ENCODE data around the gene TRABD2B.

Gene TRABD2B

GRCh38 chr1:47808612-47809011 lies 188.6 kb downstream of the TRABD2B start:
- DNase-seq (ENCODE audit: low read depth in 2 of 3, low spot score in 2 of 3), result no peak

DNA sequence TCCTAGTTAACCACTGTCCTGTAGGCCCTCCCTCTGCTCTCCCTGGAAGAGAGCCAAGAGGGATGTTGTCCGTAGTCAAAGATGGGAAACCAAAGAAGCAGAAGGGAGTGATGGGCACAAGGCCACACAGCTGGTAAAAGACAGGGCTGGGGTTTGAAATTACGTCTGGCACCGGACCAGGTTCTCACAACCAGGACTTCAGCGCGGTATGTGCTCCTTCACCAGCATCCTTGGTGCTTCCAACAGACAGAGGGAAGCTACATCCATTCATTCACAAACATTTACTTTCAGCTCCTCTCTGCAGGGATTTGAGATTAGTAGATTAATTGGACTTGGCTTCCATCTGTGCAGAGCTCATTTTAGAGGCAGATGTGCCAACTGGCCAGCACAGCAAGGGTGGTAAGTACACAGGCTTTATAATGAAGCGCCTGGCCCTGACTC lies 191.2 kb downstream of the TRABD2B start:
- DNase-seq (ENCODE audit: low read depth in 2 of 3, low spot score in 2 of 3), result no peak

DNA sequence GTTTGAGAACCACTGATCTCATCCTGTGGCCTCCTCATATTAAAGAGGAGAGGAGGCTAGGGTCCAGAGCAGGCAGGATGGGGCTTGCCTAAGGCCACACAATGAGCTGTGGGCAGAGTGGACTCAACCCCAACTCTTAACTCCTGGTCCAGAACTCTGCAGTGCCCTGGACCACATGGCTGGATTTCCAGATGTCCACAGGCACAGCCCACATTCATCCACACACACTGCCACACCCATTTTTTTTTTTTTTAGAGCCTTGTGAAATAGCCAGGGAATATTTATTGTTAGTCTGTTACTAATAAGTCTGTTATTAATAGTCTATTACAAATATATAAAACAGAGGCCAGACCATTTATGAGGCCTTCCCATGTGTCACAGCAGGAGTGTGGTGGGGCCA lies 192.2 kb downstream of the TRABD2B start:
- DNase-seq (ENCODE audit: low read depth in 2 of 3, low spot score in 2 of 3), result no peak

GRCh38 chr1:47803815-47804501 lies 193.2 kb downstream of the TRABD2B start:
- no peak for DNase-seq (ENCODE audit: low read depth in 2 of 3, low spot score in 2 of 3)

GRCh38 chr1:47797575-47797974 lies 199.6 kb downstream of the TRABD2B start:
- DNase-seq (ENCODE audit: low read depth in 2 of 3, low spot score in 2 of 3), result no peak

DNA sequence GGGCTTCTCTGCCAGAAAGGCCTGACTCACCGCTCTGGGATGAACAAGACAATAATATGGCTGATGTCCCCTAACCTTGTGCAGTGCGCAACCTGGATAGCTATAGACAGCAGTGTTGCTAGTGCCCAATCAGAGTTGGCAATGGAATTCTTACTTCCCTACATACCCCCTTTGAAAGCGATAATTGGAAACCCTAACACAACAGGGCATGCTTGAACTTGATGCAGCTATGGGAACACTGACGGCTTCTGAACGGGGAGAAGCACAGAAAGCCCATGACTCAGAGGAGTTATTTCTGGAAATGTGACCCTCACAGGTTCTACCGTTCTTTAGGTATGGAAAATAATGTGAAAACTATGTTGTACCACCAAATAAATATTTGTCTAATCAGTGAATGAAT lies 200.6 kb downstream of the TRABD2B start:
- no peak for DNase-seq (ENCODE audit: low read depth in 2 of 3, low spot score in 2 of 3)

DNA sequence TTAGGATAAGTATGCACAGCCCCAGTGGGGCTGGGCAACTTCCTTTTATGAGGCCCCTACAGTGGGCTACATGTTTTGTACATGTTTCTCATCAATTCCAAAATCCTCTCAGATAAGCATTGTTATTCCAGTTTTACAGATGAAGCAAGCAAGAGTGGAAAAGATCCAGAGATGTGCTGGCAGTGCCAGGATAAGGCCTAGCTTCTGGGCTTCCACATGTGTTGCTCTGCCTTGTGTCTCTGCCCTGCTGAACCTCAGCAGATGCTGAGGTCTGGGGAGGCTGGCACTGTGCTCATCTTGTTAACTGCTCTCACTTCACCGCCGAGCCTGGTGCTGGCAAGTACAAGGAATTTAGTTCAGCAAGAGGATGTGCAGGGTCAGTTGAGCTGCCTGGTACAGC lies 202.1 kb downstream of the TRABD2B start:
- DNase-seq (ENCODE audit: low read depth in 2 of 3, low spot score in 2 of 3), result no peak

GRCh38 chr1:47794530-47794929 lies 202.7 kb downstream of the TRABD2B start:
- no peak for DNase-seq (ENCODE audit: low read depth in 2 of 3, low spot score in 2 of 3)

DNA sequence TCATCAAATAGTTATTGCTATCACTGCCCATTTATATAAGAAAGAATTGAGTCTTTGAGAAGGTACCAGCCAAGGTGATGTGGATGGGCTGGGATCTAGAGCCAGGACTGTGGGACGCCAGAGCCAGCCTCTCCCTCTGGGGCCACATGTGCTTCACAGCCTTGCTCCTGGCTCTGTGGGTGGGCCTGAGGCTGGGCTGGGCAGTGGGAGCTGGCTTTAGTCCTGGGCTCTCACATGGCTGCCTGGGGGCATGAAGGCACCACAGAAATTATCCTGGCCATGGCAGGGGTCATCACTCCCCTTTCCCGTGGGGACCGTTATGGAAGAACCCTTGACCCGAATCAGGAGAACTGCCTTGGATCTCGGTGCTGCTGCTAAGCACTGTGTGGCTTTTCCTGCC lies 203.1 kb downstream of the TRABD2B start:
- DNase-seq (ENCODE audit: low read depth in 2 of 3, low spot score in 2 of 3), result no peak

- no peak for DNase-seq (ENCODE audit: low read depth in 2 of 3, low spot score in 2 of 3)
Observed at GRCh38 chr1:47793563-47793962, 203.6 kb downstream of the TRABD2B start.

- no peak for DNase-seq (ENCODE audit: low read depth in 2 of 3, low spot score in 2 of 3)
Observed at GRCh38 chr1:47792779-47793178, 204.4 kb downstream of the TRABD2B start.

GRCh38 chr1:47791879-47792608 lies 205.1 kb downstream of the TRABD2B start:
- DNase-seq (ENCODE audit: low read depth in 2 of 3, low spot score in 2 of 3), result no peak

GRCh38 chr1:47788761-47789160 lies 208.4 kb downstream of the TRABD2B start:
- no peak for DNase-seq (ENCODE audit: low read depth in 2 of 3, low spot score in 2 of 3)

GRCh38 chr1:47787560-47787959 lies 209.6 kb downstream of the TRABD2B start:
- no peak for DNase-seq (ENCODE audit: low read depth in 2 of 3, low spot score in 2 of 3)

- DNase-seq (ENCODE audit: low read depth in 2 of 3, low spot score in 2 of 3), result no peak
Observed at GRCh38 chr1:47786316-47786715, 210.9 kb downstream of the TRABD2B start.

DNA sequence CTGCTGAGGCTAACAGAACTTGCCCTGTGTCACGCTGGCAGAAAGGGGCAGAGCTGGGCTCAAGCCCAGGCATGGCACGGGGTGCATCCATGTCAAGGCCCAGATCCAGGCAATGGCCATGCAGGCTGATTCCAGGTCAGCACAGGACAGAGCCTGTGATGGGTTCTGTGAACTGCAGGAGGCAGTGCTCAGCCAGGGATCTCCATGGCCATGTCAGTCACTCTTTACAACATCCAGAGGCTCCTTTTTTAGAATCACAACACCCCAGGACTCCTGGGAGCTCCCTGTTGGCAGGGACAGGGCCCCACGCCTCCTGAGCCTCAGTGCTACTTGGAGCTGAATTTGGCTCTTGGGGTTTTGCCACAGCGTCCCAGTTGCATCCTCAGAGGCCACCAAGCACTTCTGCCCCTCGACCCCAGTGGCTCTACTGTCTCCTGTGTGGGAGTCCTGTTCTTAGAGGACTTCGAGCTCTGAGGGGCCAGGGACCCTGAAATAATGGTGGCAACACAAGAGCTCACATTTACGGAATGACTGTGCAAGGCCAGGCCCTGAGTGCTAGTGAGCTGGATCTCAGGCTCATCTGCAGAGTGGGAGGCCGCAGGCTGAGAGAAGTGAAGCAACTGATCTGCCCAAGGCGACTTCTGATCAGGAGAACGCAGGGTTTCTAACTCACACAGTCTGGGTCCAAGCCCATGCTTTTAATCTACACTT lies 211.5 kb downstream of the TRABD2B start:
- no peak for DNase-seq (ENCODE audit: low read depth in 2 of 3, low spot score in 2 of 3)

GRCh38 chr1:47785118-47785517 lies 212.1 kb downstream of the TRABD2B start:
- DNase-seq (ENCODE audit: low read depth in 2 of 3, low spot score in 2 of 3), result no peak

GRCh38 chr1:47784497-47784822 lies 212.7 kb downstream of the TRABD2B start:
- no peak for DNase-seq (ENCODE audit: low read depth in 2 of 3, low spot score in 2 of 3)

- DNase-seq (ENCODE audit: low read depth in 2 of 3, low spot score in 2 of 3), result no peak
Observed at GRCh38 chr1:47783638-47784496, 213.3 kb downstream of the TRABD2B start.

GRCh38 chr1:47782414-47783166 lies 214.6 kb downstream of the TRABD2B start:
- no peak for DNase-seq (ENCODE audit: low read depth in 2 of 3, low spot score in 2 of 3)
